HG03139 (cell line): Measurements from ENCODE around the gene PHC1.
A peak's percentile ranks its signal among the peaks of the same experiment; 100 is the strongest.
"Not testable (repeated sequence)": the region's sequence is repeated elsewhere in the genome, so short reads cannot be mapped to it uniquely, and the experiment has no call there.

Experiments used
- ATAC-seq: cut with Tn5 transposase; IDR thresholded peaks from one replicate; pipeline ENCODE4 v1.9.1; 2021; ENCODE audit not compliant: unreplicated experiment

Gene PHC1

DNA sequence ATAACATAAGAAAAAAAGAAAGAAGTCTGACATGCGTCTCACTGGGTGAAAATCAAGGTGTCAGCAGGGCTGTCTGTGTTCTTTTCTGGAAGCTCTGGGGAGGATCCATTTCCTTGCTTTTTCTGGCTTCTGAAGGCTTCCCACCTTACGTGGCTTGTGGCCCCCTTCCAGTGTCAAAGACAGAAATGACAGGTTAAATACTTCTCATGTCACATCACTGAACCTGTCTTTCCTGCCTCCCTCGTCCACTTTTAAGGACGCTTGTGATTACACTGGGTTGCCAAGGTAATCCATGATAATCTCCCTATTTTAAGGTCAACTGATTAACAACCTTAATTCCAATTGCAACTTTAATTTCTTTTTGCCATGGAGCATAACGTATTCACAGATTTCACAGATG, 4.6 kb upstream of the PHC1 start:
- no peak for ATAC-seq

DNA sequence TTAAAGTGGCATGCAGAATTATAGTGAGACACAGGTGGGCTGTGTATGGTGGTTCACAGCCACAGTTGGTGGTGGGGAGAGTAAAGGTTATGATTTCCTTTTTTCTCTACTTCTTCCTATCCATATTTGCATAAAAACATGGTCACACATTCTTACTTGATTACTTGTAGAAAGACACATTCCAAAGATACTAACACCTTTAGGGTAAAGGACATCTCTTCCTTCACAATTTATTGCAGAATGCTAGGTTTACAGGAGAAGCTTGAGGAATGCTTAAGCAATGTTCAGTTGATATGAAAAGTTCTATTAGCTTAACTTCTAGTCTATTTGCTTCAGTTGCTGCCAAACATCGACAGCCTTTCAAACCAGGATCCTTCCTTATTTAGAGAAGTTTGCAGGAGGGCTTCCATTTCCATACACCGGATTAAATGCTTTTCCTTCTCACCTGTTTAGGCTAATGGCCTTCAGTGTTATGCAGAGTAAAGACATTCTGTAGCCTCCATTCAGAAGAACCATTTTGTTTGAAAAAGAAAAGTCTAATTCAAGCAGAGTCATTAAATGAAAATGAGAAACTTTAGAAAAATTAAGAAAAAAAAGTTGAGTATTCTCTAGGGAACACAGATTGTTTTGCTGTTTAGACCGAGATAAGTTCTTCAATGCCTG, 2.6 kb upstream of the PHC1 start:
- no peak for ATAC-seq

DNA sequence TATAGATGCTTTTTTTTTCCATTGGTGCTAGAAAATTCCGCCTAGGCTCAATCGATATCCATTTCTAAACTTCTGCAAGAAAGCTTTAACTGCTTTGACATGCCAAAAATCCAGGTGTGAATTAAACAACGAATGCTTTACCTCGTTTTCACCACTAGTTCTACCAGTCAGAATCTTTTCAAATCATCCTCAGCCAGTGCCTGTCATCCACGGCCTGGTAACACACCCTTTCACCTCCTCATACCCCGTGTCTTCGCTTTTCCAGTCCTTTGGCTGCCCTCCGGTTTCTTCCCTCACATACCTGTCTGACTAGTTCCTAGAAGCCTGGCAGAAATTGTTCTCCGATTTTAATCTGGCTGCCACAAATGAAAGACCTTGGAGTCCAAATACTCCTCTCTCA, 1.4 kb upstream of the PHC1 start:
- no peak for ATAC-seq

DNA sequence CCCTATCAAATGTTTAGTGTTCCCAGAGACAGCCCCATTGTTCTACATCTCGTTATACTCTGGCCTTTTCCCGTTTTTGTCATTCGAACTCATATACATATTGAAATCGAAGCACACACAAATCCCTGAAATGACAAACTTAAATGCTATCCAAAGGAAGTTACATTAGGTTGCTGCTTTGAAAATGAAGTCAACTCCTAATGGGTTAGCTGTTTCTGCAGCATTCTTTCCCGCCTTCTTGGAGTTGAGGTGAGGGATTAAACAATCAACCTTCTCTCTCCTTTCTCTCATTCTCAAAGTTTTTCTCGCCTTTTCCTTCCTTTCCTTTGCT, 642 bp upstream of the PHC1 start:
- ATAC-seq, result no peak

DNA sequence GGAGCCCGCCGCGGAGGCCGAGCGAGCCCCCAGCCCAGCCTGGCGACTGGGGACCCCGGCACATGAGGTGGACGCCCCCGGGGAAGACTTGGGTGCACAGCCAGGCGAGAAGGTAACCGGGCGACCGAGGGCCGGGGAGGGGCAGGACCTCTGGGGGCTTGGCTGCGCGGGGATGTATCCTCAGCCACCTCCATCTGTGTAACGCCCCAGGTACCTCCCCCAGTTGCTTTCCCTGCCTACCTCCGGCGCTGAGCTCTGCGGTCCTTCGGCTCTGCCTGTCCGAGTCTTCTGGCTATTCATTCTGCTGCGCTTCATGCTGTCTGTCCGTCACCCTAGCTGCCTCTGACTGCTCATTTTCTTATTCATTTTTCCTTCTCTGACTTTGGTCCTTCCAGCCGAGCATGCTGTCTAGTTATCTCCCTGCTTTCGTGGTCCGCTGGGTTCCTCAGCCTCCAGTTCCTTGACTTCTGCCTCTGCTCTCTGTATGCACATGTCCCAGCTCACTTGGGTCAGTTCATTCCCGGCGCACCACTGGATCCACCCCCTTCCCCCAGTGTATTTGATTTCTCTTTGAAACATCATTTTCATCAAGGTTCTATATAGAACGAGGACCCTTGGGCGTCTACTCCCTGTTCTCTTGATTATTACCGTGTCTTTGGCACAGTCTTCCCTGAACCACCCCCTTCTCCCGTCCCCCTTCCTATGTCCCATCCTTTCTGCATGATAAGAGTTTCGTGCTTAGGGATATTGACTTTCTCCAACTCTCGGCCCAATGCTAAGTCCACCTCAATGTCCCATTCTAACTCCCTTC, 612 bp downstream of the PHC1 start:
- ATAC-seq, result peak; percentile 78

DNA sequence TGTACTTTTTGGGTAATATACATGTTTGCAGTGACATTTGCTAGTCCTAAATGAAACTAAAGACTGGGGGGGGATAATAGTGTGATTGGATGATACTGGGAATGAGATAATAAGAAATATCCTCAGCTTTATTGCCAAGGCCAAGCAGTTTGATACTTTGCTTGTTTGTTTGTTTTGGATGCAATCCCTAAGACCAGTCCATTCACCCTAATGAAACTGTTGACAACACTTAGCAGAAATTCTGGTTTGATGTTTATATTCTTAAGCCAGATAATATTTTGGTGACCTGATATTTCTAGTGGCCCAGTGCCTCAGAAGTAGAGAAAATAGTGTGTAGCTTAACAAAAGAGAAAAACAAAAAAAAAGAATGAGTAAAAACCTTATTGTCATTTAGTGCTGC, 1.8 kb downstream of the PHC1 start:
- ATAC-seq, result no peak

DNA sequence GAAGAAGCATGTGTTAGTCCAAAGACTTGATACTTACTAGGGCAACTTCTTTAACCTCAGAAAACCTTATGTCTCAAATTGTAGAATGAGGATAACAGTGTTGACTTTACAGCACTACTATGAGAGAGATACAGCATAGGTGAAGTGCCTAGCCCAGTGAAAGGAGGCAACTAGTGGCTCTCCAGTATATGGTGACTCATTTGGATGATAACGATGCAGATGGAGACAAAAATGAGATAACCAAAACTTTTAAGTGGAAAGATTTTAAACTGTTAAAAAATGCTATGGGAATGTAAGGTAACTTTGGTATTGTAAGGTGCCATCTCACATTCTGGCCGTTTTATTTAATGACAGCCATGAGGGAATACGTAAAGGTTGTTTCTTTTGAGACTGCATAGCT, 2.7 kb downstream of the PHC1 start:
- no peak for ATAC-seq

DNA sequence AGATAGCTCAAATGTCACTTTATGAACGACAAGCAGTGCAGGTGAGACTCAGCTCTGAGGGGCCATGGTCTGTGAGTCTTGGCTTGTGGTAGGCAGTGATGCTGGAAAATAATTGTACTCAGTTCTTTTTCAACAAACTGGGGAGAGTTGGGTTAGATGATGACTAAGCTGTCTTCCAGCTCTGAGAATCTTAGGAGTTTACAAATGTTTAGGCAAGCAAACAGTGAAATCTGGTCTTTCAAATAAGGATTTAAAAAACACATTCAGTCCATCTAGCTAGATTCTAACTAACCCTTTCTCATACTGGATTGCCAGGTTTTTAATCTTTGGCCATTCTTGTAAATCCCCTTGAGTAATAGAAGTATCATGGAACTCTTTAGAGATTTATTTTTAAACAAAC, 3.4 kb downstream of the PHC1 start:
- ATAC-seq, result no peak

DNA sequence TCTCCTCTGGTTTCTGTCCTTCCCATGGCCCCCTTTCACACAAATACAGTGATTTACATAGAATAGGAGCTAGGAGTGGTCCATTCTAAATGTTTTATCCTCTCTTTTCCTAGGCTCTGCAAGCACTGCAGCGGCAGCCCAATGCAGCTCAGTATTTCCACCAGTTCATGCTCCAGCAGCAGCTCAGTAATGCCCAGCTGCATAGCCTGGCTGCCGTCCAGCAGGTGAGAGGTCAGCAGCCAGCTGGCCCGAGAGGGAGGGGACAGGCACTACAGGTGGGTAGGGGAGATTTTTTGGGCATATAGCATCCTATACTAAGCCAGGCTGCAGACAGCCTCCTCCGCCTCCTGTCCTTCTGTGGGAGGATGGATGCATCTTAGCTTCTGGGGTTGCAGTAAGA, 5.3 kb downstream of the PHC1 start:
- not testable (repeated sequence) for ATAC-seq

DNA sequence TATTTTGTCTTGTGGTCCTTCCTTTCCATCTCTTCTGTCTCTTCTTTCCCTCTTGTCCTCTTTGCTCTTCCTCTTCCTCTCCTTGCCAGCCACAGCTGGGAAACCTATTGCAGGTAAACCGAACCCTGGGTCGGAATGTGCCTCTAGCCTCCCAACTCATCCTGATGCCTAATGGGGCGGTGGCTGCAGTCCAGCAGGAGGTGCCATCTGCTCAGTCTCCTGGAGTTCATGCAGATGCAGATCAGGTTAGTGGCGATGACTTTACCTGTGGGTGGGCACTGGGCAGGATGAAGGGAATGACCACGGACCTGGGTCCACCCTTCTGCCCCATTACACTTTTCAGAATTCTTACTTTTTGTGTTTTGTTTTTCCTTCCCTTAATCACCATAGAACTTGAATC, 8.2 kb downstream of the PHC1 start:
- ATAC-seq, result no peak

DNA sequence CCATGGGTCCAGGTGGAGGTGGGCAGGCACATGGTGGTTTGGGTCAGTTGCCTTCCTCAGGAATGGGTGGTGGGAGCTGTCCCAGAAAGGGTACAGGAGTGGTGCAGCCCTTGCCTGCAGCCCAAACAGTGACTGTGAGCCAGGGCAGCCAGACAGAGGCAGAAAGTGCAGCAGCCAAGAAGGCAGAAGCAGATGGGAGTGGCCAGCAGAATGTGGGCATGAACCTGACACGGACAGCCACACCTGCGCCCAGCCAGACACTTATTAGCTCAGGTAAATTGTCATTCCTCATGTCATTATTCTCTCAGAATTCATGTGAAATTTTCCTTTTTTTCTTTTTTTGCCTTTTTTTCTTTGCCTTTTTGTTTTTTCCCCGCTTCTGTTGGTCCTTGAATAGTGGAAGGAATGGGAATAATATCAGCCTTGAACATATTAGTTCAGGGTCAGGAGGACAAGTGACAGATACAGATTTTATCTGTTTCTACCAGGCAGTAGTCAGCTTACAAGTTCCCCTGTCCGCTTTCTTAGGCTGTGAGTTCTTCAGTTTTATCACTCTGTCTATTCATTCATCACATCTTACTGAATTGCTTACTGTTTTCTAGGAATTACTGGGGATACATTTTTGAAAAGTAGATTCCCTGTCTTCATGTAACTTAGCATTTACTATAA, 16.5 kb downstream of the PHC1 start:
- ATAC-seq, result not testable (repeated sequence)

DNA sequence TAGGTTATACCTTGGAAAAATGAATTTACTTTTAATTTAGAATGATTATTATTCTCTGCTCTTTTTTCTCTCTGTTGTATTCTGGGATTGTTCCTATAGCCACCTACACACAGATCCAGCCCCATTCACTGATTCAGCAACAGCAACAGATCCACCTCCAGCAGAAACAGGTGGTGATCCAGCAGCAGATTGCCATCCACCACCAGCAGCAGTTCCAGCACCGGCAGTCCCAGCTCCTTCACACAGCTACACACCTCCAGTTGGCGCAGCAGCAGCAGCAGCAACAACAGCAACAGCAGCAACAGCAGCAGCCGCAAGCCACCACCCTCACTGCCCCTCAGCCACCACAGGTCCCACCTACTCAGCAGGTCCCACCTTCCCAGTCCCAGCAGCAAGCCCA, 18.2 kb downstream of the PHC1 start:
- not testable (repeated sequence) for ATAC-seq

DNA sequence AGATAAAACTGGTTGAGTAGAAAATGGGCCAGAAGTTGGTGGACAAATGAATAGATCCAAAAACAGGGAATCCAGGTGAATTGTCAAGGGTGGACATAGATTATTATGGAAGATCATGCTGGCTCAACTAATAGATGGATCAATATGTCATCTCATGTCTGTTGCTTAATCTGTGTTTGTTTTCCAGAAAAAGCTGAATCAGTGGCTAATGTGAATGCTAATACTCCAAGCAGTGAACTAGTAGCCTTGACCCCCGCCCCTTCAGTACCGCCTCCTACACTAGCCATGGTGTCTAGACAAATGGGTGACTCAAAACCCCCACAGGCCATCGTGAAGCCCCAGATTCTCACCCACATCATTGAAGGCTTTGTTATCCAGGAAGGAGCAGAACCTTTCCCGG, 19.8 kb downstream of the PHC1 start:
- not testable (repeated sequence) for ATAC-seq

DNA sequence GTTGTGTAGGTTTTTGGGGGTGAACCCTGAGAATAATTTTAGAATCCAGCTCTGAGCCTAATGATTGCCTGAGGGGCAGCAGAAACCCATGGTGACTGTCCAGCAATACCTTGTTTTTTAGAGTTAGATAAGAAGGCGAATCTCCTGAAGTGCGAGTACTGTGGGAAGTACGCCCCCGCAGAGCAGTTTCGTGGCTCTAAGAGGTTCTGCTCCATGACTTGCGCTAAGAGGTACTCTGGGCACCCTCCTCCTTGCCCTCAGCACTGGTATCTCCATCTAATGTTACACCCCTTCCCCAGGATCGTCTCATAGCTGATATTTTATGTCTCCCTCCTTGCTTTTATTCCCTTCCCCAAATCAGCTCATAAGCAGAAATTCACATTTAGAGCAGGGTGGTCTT, 22.4 kb downstream of the PHC1 start:
- ATAC-seq, result no peak

DNA sequence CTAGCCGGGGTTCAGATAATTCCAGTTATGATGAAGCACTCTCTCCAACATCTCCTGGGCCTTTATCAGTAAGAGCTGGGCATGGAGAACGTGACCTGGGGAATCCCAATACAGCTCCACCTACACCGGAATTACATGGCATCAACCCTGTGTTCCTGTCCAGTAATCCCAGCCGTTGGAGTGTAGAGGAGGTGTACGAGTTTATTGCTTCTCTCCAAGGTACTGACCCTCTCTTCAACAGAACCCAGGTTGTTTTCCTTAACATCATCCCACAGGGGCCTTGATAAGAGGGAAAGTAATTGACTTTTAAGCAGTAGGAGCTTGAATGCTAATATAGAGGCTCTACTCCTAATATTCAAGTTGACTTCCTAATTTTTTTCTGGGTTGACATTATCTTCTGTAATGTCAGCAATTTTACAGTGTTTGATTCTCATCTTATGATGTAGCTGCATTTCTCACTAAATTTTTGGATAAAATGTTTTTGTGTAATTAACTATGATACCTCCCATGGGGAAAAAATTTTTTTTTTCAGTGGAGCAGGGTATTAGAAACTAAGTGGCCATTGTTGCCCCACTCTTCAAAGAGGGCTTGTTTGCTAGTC, 23.6 kb downstream of the PHC1 start:
- not testable (repeated sequence) for ATAC-seq

DNA sequence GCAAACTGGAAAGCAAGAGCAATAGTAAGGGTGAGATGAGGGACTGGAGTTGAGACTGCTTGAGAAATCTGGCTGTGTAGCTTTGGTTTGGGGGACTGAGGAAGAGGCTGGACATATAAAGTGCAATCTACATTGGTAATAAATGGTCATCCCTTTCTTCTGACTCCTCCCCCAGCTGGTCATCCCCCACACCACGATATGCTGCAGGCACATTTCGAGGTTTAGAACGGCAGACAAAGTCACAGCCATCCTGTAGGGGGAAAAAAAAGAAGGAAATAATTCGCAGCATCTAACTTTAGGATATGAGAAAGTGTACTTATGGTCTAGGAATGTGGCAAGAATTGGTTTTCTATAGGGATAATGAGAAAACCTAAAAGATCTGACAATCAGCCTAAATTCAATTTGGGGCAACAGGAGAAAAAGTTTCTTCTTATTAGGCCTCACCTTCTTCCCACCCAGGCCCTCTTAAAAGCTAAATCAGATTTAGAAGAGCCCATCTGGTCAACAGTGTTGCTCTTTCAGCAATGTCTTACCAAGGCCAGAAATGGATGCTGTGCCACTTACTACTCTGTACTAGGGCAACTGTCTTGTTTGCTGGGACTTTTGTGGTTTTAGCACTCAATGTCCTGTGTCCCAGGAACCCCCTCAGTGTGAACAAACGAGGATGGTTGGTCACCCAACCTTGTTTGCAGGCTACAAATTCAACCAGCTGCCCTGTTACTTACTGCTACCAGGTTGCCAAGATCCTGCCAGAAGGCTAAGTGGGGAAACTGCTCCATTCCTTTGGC, 27.6 kb downstream of the PHC1 start:
- no peak for ATAC-seq

DNA sequence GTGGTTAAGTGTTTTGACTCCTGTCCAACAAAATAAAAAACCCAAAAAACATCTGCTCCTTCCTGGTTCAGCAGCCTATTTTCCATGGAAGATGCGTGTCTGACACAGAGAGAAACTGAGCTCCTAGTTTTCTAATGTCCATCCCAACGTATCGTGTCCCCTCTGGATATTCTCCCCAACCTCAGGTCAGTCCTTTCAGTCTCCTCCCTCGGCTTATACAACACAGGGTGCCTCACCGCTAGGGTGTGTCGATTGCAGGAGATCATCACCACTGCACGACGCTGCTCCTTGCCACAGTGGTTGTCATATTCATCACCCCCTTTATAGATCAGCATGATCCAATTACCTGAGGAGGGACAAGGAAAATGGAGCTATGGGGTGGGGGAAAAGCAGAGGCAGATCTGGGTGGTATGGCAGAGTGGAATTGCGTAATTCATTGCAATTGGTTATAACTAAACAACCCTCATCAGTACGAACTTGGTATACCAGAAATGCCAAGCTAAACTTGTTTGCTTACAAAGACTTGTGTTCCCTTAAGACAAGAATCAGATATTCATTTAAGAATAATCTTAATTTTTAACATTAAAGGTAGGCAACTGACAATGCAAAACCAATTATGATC, 29.4 kb downstream of the PHC1 start:
- no peak for ATAC-seq

DNA sequence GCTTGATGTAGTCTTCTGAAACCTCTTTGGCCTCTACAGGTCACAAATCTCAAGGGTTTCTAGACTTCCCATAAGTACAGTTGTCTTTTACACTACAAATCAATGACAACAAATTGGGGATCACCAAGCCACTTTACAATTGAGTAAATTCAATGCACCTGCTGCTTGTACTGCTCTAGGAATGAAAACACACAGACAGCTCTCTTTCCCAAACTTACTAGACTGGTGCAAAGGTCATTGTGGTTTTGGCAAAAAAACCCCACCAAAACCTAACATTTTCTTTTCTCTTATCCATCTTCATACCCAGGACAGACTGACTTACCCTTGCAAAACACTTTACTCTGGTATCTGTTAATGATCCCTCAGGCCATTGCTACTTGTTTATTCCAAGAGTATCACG, 32.4 kb downstream of the PHC1 start:
- ATAC-seq, result no peak

DNA sequence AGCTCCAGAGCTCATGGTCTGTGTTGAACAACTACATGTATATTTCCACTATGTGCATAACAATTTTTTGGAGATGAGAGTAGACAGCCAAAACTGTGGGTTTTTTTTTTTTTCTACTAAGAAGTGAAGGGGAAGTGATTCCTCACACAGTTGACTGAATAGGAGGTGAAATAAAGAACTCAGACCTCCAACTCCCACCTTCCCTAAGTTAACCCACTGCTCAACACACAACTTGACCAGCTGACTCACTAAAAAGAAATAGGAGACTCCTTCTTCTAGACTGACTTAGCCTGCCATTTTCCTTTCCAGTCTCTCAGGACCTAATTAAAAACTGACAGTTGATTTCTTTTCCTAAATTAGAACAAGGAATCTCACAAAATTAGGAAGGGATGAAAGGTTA, 33.4 kb downstream of the PHC1 start:
- ATAC-seq, result no peak

DNA sequence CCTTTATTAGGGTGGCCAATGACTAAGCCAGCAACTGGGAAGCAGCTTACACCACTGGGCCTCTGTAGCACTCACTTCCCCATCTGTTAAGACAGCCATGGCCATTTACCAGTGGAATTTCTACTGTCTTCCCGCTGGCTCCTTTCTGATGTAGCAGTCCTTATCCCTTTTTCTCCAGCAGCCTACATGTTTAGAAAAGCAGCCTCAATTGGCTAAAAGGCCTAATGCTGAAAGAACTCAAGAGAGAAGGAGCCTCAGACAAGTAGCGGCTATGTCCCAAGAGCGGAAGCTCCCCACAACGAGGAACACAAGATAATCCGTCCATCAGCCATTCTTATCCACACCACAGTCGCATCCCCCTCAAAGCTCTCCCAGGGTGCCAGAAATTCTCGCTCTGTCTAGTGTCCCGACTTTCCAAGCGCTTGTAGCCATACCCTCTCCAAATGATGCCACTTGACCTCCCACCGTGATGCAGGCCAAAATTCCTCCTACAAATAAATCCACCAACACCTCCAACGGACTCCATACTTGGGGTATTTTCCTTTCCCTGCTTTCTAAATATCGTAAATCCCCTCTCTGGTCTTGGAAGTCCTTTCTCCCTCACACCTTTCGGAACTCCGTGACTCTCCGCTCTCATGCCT, 34.5 kb downstream of the PHC1 start:
- ATAC-seq, result no peak
